Activated CD4-positive, alpha-beta T cell treated with anti-CD3 and anti-CD28 coated beads, Interleukin-2, amount 50 U/mL, for 16 hours (primary cell): Measurements from ENCODE around the gene CCL2.
"Not testable (repeated sequence)": the region's sequence is repeated elsewhere in the genome, so short reads cannot be mapped to it uniquely, and the experiment has no call there.

Source experiments
- DNase-seq: peaks from one replicate; pipeline ENCODE4 v3.0.0-alpha.2; 2020

CCL2 gene

GRCh38 chr17:34254651-34255380, at the start of gene CCL2:
Gene CCL2, plus strand, starts transcription at chr17:34255285. Its CDS starts 65 bp downstream, at chr17:34255350.
- no peak for DNase-seq

DNA sequence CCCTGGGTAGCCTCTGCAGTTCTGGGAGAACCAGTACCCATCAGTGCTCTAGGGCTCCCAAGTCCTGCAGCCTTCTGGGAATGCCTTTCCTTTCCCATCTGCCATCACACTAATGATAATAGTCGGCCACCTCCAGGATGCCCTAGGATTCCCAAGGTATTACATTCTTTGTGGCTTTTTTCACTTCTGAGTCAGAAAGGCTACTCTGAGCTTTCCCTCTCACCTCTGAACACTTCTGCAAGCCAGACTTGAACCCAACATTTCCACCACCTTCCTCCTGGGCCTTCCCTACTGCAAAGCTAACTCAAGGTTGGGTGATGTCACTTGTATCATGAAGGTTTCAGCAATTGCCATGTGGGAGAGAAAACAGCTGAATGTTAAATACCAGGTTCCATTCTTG, 49.7 kb upstream of the CCL2 start:
- DNase-seq, result no peak

GRCh38 chr17:34206569-34206968, 48.5 kb upstream of the CCL2 start:
- no peak for DNase-seq

- DNase-seq, result peak; percentile 37
These were observed 47.5 kb upstream of the CCL2 start for GRCh38 chr17:34207572-34207971.

DNA sequence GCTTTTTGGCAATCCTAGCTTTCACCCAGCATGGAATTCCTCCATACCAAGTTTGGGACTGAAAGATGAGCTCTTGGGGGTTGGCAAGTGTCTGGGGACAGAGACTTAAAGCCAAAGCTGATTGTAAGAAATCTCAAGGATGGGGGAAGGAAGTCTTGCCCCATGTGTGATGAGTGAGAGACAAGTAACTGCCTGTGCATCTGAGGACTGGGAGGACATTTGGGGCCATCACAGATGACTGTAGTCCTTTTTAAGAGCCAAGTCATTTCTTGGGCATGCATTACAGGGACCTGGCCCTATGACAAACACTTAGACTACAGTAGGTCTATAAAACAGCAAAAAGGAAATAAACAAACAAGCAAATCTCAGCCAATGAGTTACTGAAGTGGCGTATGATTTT, 36.3 kb upstream of the CCL2 start:
- DNase-seq, result no peak

DNA sequence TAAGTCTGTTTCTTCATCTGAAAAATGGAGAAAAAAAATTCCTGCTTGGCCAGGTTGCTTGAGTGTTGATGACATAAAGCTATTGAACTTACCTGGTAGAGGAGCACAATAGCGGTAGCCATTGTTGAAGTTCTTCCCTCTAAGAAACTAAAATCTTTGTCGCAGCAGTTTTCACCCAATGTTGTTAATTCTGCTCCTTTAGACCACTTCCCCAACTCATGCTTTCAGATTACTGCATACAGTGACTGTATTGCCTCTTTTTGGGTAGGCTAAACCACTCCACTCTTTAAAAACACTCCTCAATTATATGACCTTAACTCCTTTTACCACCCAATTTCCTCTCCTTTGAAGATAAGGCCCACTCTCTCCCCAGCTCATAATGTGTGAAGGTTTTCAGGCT, 35.7 kb upstream of the CCL2 start:
- no peak for DNase-seq

- DNase-seq, result no peak
These were observed 34.9 kb upstream of the CCL2 start for GRCh38 chr17:34220045-34220751.

- DNase-seq, result no peak
These were observed 34.2 kb upstream of the CCL2 start for GRCh38 chr17:34220752-34221395.

GRCh38 chr17:34221411-34221810, 33.7 kb upstream of the CCL2 start:
- DNase-seq, result no peak

- DNase-seq, result no peak
These were observed 32.2 kb upstream of the CCL2 start for GRCh38 chr17:34222722-34223497.

GRCh38 chr17:34225046-34225445, 30.0 kb upstream of the CCL2 start:
- no peak for DNase-seq

DNA sequence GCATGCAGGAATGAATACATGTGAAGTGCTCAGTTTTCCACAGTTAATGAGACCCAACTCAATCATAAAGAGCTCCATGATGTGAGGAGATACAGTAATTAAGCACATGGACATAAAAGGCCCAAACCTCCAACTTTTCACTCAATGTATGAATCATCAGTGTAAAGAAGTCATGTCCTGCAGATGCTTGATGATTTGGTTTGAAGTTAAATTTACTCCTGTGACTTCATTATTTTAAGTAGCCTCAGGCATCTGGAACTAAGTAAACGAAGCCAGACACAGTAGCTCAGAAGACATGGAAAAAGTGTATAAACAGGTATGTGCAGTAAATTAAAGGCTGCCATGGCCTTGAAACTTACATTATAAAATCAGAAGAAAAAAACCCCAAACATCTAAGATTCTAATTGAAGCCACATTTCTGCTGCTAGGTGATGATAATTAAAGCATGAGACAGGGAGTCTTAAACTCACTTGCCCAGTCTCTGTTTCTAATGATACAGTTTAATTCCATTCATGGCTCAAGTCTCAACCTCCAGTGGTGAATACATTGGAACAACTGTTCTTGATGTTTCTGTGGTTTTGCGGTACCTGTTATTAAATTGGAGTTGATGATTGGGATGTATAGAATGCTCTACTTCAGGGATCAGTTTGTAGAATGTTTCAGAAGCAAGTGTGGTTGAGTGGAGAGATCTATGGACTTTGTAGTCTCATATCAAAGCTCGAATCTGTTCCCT, 28.9 kb upstream of the CCL2 start:
- no peak for DNase-seq

DNA sequence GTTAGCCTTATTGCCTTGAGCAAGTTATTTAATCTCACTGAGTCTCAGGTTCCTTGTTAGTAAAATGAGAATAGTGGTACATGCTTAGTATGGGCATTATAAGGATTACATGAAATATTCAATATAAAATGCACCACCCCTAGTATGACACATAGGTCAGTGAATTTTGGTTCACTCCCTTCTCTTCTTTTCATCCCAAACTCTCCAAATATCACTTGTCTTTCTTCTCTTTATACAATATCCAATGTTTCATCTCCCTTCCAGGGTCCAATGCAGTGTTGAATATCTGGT, 28.4 kb upstream of the CCL2 start:
- DNase-seq, result no peak

GRCh38 chr17:34227293-34227692, 27.8 kb upstream of the CCL2 start:
- DNase-seq, result not testable (repeated sequence)

DNA sequence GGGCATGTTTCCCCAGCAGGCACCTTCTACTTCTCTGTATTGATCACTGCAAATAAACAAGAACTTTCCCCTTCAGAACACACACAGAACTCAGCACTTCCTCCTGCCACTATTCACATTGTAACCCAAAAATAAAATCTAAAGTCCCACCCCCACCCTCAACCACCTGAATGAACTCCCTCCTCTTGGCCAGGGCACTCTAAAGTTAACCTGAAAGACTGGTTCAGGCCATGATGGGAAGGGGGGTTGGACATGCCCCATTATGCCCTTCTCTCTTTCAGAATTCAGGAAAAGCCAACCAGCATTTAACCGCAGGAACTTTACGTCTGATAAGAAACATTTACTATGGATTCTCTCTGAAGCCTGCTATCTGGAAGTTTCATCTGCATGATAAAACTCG, 27.4 kb upstream of the CCL2 start:
- DNase-seq, result no peak

DNA sequence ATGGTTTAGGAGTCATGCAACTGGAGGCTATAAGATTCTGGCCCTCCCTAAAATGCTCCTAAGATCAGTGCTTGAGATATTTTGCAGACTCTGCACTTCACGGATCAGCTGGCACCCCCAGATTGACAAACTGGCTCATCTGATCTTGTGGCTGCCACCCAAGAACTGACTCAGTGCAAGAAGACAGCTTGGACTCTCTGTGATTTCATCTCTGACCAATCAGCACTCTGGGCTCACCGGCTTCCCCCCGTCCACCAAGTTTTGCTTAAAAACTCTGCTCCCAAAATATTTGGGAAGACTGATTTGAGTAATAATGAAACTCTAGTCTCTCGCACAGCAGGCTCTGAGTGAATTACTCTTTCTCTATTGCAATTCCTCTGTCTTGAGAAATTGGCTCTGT, 26.3 kb upstream of the CCL2 start:
- no peak for DNase-seq

- no peak for DNase-seq
These were observed 24.7 kb upstream of the CCL2 start for GRCh38 chr17:34230342-34230741.

DNA sequence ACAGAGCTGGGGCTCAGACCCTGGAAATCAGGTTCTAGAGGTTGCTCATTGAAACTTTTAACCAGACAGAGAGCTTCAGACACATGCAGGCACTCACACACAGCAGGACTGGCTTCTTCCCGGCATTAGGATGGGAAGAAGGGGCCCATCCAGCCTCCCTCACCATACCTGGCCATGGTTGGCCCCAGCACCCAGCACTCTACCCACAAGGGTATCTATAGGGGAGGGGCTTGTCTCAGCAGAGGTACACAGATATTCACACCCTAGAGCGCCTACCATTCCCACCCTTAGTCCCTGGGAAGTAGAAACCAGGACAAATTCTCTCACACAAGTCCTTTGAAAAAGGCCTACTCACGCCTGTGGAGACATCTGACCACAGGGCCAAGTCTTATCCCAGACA, 20.5 kb upstream of the CCL2 start:
- no peak for DNase-seq

- DNase-seq, result no peak
These were observed 19.6 kb upstream of the CCL2 start for GRCh38 chr17:34235389-34236028.

GRCh38 chr17:34236281-34236892, 18.7 kb upstream of the CCL2 start:
- no peak for DNase-seq

GRCh38 chr17:34237458-34237857, 17.6 kb upstream of the CCL2 start:
- no peak for DNase-seq

DNA sequence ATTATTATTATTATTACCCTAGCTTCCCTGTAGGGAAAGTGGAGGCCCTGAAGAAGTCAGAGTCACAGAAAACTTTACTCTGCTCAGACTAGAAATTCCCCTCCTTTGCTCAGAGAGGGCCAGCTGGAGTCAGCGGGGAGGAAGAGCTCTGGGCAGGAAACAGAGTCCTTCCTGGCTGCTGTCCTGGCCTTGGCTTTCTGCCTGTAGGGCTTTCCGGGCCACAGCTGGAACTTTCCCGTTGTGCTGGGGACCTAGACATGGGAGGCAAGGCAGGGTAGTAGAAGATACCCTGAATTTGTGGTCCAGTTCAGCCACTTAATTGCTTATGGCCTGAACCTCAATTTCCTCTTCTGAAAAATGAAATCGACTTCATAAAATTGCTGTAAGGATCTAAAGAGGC, 14.0 kb upstream of the CCL2 start:
- no peak for DNase-seq
